Heart left ventricle (tissue), 13 donors: Measurements from ENCODE around the gene RRBP1.

Experiments
- POLR2A ChIP-seq, 2 donors: fragments of 450-650 bp; IDR thresholded peaks; one replicate each; pipeline ENCODE4 v1.6.1; 2017; ENCODE audit warnings: antibody characterized with exemption in 2 of 2, mild to moderate bottlenecking in 2 of 2, moderate library complexity in 2 of 2
- TF ChIP-seq, protein P1 (sequence below), 12 donors: fragments of 200-600 bp; sonication (generic) in 4 of 12; IDR thresholded peaks; one replicate each; pipeline versions ENCODE4 v1.5.0 to v1.8.0; 2018 to 2022; ENCODE audit warnings: antibody characterized with exemption in 12 of 12, mild to moderate bottlenecking in 5 of 12
- donor health status: ischemic (EF 13 %, LVEDD 7.1; RV severe dilation, severe dysfunction).
- donor health status: DM: no; HTN: yes; CAD: no.
- donor health status: DM: no; HTN: no; CAD: no.
- donor health status: ischemic (EF 25% LVEDD 6.9; RV normal size, moderate dysfunction).
- donor health status: ischemic (EF 25% LVEDD 5.7; RV mildly dilated, moderate dysfunction).
- donor health status: ischemic (EF 35%, LVEDD 5.7; RV mildly dilated, moderate dysfunction).
- donor health status: nonischemic (EF 11% LVEDD 7.7; RV severe dilation, severe dysfunction).
- donor health status: DM: yes; HTN: yes; CAD: no.
- donor health status: PGD.
- donor health status: ischemic (EF 29% LVEDD 5.4; RV normal size, mild dysfunction).
- donor health status: nonischemic (EF 23%, LVEDD 6.1; RV moderate dilation, normal function).

DNA sequence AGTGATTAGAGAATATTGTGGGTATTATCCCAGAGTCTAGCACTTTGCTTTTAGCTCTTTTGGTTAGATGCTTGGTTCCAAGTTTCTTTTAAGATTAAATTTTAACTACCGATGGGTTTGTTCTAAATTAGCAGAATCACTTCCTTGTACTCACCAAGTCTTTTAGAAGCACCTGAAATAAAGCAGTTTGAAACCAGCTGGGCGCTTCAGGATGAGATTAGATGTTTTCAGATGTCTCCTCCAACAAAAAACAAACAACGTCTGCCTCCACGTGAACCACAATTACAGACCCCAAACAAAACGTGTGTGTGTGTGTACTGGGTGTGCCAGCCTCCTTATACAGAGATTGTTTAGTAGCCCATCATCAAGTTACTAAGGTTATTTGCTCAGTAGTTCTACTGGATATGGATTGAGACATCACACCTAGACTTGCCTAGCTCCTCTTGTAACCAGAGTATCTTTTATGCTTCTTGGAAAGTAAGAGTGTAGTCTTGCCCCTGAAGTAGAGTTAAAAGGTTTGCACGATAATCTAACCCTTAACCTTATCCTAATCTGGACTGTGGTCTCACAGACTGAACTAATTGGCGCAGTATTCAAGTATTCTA lies 109.9 kb downstream of the RRBP1 start:
- no peak for TF ChIP-seq POLR2A (IDR thresholded peaks at IDR 0.05)
- TF ChIP-seq, protein P1, sequence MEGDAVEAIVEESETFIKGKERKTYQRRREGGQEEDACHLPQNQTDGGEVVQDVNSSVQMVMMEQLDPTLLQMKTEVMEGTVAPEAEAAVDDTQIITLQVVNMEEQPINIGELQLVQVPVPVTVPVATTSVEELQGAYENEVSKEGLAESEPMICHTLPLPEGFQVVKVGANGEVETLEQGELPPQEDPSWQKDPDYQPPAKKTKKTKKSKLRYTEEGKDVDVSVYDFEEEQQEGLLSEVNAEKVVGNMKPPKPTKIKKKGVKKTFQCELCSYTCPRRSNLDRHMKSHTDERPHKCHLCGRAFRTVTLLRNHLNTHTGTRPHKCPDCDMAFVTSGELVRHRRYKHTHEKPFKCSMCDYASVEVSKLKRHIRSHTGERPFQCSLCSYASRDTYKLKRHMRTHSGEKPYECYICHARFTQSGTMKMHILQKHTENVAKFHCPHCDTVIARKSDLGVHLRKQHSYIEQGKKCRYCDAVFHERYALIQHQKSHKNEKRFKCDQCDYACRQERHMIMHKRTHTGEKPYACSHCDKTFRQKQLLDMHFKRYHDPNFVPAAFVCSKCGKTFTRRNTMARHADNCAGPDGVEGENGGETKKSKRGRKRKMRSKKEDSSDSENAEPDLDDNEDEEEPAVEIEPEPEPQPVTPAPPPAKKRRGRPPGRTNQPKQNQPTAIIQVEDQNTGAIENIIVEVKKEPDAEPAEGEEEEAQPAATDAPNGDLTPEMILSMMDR (IDR thresholded peaks at IDR 0.05), result no peak
